Measurements from ENCODE around the gene GJD4.

- no peak for TF ChIP-seq POLR2A (IDR thresholded peaks at IDR 0.05; ENCODE audit: low read length)
- no peak for TF ChIP-seq GATA1 (IDR thresholded peaks at IDR 0.05; ENCODE audit: low read depth, low read length)
These were observed 37.2 kb upstream of the GJD4 start for GRCh38 chr10:35567951-35568350.
